AG09309 (cell line): ENCODE measurements around the gene RIT1.

ENCODE experiments used
- DNase-seq: peaks from one replicate; pipeline ENCODE4 v3.0.0-alpha.2; 2010; ENCODE audit warnings: low read depth
- H3K4me3 ChIP-seq: 2 replicates; pipeline ENCODE4 v1.5.1; 2011; ENCODE audit warnings: mild to moderate bottlenecking, low read depth, low read length, moderate library complexity; ENCODE audit not compliant: control insufficient read depth
- TF ChIP-seq, protein P1 (sequence below): IDR thresholded peaks from 2 replicates; pipeline ENCODE4 v1.5.1; 2011; ENCODE audit warnings: mild to moderate bottlenecking, low read depth, low read length, inconsistent platforms; ENCODE audit not compliant: insufficient read depth, control insufficient read depth; ENCODE audit errors: missing control alignments

RIT1 gene

DNA sequence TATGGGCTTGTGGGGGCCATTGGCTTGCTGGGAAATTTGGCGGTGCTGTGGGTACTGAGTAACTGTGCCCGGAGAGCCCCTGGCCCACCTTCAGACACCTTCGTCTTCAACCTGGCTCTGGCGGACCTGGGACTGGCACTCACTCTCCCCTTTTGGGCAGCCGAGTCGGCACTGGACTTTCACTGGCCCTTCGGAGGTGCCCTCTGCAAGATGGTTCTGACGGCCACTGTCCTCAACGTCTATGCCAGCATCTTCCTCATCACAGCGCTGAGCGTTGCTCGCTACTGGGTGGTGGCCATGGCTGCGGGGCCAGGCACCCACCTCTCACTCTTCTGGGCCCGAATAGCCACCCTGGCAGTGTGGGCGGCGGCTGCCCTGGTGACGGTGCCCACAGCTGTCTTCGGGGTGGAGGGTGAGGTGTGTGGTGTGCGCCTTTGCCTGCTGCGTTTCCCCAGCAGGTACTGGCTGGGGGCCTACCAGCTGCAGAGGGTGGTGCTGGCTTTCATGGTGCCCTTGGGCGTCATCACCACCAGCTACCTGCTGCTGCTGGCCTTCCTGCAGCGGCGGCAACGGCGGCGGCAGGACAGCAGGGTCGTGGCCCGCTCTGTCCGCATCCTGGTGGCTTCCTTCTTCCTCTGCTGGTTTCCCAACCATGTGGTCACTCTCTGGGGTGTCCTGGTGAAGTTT is 30.8 kb upstream of the RIT1 start:
- TF ChIP-seq, protein P1, sequence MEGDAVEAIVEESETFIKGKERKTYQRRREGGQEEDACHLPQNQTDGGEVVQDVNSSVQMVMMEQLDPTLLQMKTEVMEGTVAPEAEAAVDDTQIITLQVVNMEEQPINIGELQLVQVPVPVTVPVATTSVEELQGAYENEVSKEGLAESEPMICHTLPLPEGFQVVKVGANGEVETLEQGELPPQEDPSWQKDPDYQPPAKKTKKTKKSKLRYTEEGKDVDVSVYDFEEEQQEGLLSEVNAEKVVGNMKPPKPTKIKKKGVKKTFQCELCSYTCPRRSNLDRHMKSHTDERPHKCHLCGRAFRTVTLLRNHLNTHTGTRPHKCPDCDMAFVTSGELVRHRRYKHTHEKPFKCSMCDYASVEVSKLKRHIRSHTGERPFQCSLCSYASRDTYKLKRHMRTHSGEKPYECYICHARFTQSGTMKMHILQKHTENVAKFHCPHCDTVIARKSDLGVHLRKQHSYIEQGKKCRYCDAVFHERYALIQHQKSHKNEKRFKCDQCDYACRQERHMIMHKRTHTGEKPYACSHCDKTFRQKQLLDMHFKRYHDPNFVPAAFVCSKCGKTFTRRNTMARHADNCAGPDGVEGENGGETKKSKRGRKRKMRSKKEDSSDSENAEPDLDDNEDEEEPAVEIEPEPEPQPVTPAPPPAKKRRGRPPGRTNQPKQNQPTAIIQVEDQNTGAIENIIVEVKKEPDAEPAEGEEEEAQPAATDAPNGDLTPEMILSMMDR, result no peak
- no peak overlapping the region for H3K4me3 ChIP-seq
- no peak for DNase-seq

DNA sequence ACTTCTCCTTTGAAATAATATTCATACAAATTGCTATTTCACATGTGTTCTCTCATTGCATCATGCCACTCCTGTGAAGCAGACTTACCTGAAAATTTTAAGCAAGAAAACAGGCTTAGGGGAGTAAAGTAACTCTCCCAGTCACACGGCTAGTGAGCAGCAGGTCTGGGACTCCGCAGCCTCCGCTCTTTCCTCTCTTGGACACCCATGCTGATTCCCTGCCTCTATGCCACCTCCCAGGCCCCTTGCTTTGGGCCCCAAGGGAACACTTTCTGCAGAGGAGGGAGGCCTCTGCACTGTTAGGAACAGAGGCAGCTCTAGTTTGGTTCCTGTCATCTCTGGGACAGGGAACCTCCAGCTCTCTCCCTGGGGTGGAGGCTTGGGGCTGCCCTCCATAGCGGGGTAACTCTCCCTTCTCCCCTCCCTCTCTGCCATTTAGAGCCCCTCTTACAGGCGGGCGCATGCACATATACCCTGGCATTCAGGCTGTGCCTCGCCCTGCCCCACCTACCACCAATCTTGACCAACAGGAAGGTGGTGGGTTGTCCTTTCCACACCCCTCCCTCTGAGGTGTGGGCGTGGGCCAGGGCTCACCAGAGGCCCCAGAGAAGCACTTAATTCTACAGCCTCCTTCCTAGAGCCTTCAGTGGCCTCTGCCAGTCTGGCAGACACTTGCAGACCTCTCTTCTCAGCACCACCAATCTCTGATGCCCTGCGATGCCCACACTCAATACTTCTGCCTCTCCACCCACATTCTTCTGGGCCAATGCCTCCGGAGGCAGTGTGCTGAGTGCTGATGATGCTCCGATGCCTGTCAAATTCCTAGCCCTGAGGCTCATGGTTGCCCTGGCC is 30.1 kb upstream of the RIT1 start, which contains the start of gene RXFP4:
TSS of gene RXFP4 (plus strand) at position 646 of the 852 bp plus-strand sequence. CDS start at position 718, 72 bp downstream.
- no peak within 1 kb of the TSS for H3K4me3 ChIP-seq
- TF ChIP-seq, protein P1, result no peak
- DNase-seq, result no peak

DNA sequence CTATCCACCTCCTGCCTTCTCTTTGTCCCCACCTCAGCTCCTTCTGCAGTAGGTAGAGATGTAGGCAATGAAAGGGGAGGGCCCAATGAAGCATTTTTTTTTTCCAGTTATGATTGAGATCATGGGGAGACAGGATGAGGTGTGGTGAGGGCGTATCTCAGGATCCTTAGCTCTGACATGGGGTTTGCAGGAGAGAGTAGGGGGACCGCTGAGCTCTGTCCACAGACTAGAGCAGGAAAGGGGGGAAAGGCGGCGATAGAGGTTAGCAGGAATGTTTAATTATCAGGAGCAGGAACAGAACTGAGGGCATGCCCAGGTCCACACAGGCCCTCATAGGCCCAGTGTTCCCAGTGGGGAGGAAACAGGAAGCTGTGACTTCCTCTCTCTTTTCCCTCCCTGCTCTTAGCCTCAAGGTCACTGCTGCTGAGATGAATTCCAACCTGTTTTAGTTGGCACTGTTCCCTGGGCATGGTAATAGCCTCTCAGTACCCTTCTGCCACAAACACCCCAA is 29.4 kb upstream of the RIT1 start:
- DNase-seq, result no peak
- TF ChIP-seq, protein P1, result no peak
- no peak overlapping the region for H3K4me3 ChIP-seq

DNA sequence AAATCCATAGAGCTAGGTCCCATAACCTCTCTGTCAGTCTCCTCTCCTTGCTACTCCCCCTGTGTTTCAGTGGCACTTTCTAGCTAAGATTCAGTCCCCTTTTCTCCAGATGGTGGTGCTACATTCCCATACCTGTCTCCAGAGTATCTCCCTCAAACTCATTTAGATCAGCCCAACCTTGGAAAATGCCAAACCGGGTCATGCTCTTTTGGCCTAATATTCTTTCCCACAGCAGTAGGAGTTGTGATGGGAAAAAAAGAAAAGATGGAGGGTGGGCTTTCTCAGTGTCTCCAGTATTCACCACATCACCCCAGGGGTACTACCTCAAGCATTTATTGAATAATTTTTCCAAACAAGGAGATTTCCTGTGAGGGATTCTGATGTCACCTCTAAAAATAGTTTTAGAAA is 27.1 kb upstream of the RIT1 start:
- TF ChIP-seq, protein P1, result peak; percentile 74
- H3K4me3 ChIP-seq, result no peak overlapping the region
- no peak for DNase-seq

DNA sequence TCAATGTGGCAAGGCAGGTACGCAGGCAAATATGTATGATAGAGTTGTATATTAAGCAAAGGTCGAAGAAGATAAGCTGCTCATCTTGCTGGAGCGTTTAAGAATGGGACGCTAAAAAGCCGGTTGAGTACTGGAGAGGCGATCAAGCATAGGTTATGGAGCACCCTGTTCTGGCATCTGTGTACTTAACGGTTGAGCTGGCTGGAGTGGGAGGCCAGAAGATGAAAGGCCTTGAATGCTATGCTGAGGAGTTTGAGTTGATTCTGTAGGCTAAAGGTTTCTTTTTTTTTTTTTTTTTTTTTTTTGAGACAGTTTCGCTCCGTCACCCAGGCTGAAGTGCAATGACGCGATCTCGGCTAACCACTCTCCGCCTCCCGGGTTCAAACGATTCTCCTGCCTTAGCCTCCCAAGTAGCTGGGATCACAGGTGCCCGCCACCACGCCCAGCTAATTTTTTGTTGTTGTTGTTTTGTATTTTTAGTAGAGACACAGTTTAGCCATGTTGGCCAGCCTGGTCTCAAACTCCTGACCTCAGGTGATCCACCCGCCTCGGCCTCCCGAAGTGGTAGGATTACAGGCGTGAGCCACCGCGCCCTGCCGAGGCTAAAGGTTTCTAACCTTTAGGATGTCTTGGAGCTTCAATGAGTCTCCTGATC is 23.9 kb upstream of the RIT1 start:
- H3K4me3 ChIP-seq, result peak overlapping the region; percentile 89
- DNase-seq, result no peak
- TF ChIP-seq, protein P1, result no peak
